NT2/D1 (cell line): ENCODE results near the gene PLPP1.

ENCODE experiments used
- DNase-seq: peaks from one replicate; pipeline ENCODE4 v3.0.0-alpha.2; 2011; ENCODE audit warnings: low read depth, low spot score
- H3K27me3 ChIP-seq: 2 replicates; pipeline ENCODE4 v1.6.0; 2011; ENCODE audit warnings: mild to moderate bottlenecking; ENCODE audit not compliant: insufficient read length, insufficient read depth
- H3K36me3 ChIP-seq: 2 replicates; pipeline ENCODE4 v1.6.1; 2011; ENCODE audit warnings: mild to moderate bottlenecking, low read length, mixed read lengths; ENCODE audit not compliant: insufficient read depth, insufficient read length
- H3K4me1 ChIP-seq: 2 replicates; pipeline ENCODE4 v1.5.1; 2011; ENCODE audit not compliant: insufficient read depth, insufficient read length
- H3K4me3 ChIP-seq: 2 replicates; pipeline ENCODE4 v1.5.1; 2011; ENCODE audit warnings: low read depth; ENCODE audit not compliant: insufficient read length
- H3K9ac ChIP-seq: 2 replicates; pipeline ENCODE4 v1.6.0; 2011; ENCODE audit warnings: low read depth; ENCODE audit not compliant: insufficient read length
- H3K9me3 ChIP-seq: 2 replicates; pipeline ENCODE4 v1.5.1; 2011; ENCODE audit warnings: mild to moderate bottlenecking, low read length; ENCODE audit not compliant: insufficient read depth
- SUZ12 ChIP-seq: IDR thresholded peaks from 2 replicates; pipeline ENCODE4 v1.6.1; 2011; ENCODE audit not compliant: insufficient read length, insufficient read depth; ENCODE audit errors: extremely low read depth
- YY1 ChIP-seq: IDR thresholded peaks from 2 replicates; pipeline ENCODE4 v1.6.1; 2011; ENCODE audit not compliant: insufficient read length, insufficient read depth
- ZNF274 ChIP-seq: IDR thresholded peaks from 2 replicates; pipeline ENCODE4 v1.6.1; 2011; ENCODE audit warnings: mild to moderate bottlenecking, low read depth, low read length

Gene PLPP1

GRCh38 chr5:55502759-55503158, 32.0 kb downstream of the PLPP1 start:
- DNase-seq, result no peak
- Histone ChIP-seq H3K4me3 (no peak overlapping the region), H3K27me3 (no peaks in the 10 kb centered on the region), H3K4me1 (no peaks in the 10 kb centered on the region), H3K9me3 (no peaks in the 10 kb centered on the region), H3K9ac (no peak overlapping the region), H3K36me3 (no peaks in the 10 kb centered on the region)
- TF ChIP-seq ZNF274 (no peak), YY1 (no peak), SUZ12 (no peak)

GRCh38 chr5:55498457-55498856, 36.3 kb downstream of the PLPP1 start:
- Histone ChIP-seq H3K4me1 (no peaks in the 10 kb centered on the region), H3K9me3 (no peaks in the 10 kb centered on the region), H3K27me3 (no peaks in the 10 kb centered on the region), H3K9ac (no peak overlapping the region), H3K4me3 (no peak overlapping the region), H3K36me3 (no peaks in the 10 kb centered on the region)
- TF ChIP-seq YY1, result no peak
- TF ChIP-seq ZNF274, result no peak
- no peak for TF ChIP-seq SUZ12
- DNase-seq, result no peak

GRCh38 chr5:55497712-55498111, 37.1 kb downstream of the PLPP1 start:
- H3K27me3 ChIP-seq, result no peaks in the 10 kb centered on the region
- no peak overlapping the region for H3K9ac ChIP-seq
- TF ChIP-seq YY1 (no peak), ZNF274 (no peak), SUZ12 (no peak)
- H3K36me3 ChIP-seq, result no peaks in the 10 kb centered on the region
- no peak for DNase-seq
- no peaks in the 10 kb centered on the region for H3K9me3 ChIP-seq
- H3K4me1 ChIP-seq, result no peaks in the 10 kb centered on the region
- H3K4me3 ChIP-seq, result no peak overlapping the region

GRCh38 chr5:55495216-55495615, 39.5 kb downstream of the PLPP1 start:
- no peak overlapping the region for H3K4me3 ChIP-seq
- no peak for DNase-seq
- H3K4me1 ChIP-seq, result no peaks in the 10 kb centered on the region
- no peaks in the 10 kb centered on the region for H3K27me3 ChIP-seq
- TF ChIP-seq YY1 (no peak), SUZ12 (no peak), ZNF274 (no peak)
- H3K9ac ChIP-seq, result no peak overlapping the region
- peaks cover 2% of the 10 kb centered on the region for H3K36me3 ChIP-seq
- H3K9me3 ChIP-seq, result no peaks in the 10 kb centered on the region

- H3K36me3 ChIP-seq, result peaks cover 2% of the 10 kb centered on the region
- no peaks in the 10 kb centered on the region for H3K4me1 ChIP-seq
- TF ChIP-seq YY1, result no peak
- no peak for TF ChIP-seq ZNF274
- TF ChIP-seq SUZ12, result no peak
- no peak overlapping the region for H3K4me3 ChIP-seq
- DNase-seq, result no peak
- H3K27me3 ChIP-seq, result no peaks in the 10 kb centered on the region
- no peak overlapping the region for H3K9ac ChIP-seq
- no peaks in the 10 kb centered on the region for H3K9me3 ChIP-seq
Observed at GRCh38 chr5:55492449-55492848, 42.3 kb downstream of the PLPP1 start.

GRCh38 chr5:55485073-55485472, 49.7 kb downstream of the PLPP1 start:
- Histone ChIP-seq H3K9me3 (no peaks in the 10 kb centered on the region), H3K4me1 (peaks cover 3% of the 10 kb centered on the region), H3K27me3 (no peaks in the 10 kb centered on the region), H3K4me3 (no peak overlapping the region), H3K9ac (no peak overlapping the region), H3K36me3 (no peaks in the 10 kb centered on the region)
- TF ChIP-seq YY1 (no peak), ZNF274 (no peak), SUZ12 (no peak)
- DNase-seq, result peak; percentile 47

- H3K27me3 ChIP-seq, result no peaks in the 10 kb centered on the region
- H3K4me1 ChIP-seq, result peaks cover 3% of the 10 kb centered on the region
- no peak overlapping the region for H3K9ac ChIP-seq
- H3K9me3 ChIP-seq, result no peaks in the 10 kb centered on the region
- no peaks in the 10 kb centered on the region for H3K36me3 ChIP-seq
- no peak overlapping the region for H3K4me3 ChIP-seq
- DNase-seq, result peak; percentile 63
- TF ChIP-seq SUZ12, result no peak
- TF ChIP-seq YY1, result no peak
- TF ChIP-seq ZNF274, result no peak
Observed at GRCh38 chr5:55484531-55484930, 50.2 kb downstream of the PLPP1 start.

- no peaks in the 10 kb centered on the region for H3K36me3 ChIP-seq
- H3K9ac ChIP-seq, result no peak overlapping the region
- no peak for DNase-seq
- no peaks in the 10 kb centered on the region for H3K9me3 ChIP-seq
- no peaks in the 10 kb centered on the region for H3K27me3 ChIP-seq
- H3K4me3 ChIP-seq, result no peak overlapping the region
- peaks cover 3% of the 10 kb centered on the region for H3K4me1 ChIP-seq
- TF ChIP-seq SUZ12, result no peak
- TF ChIP-seq YY1, result no peak
- TF ChIP-seq ZNF274, result no peak
Observed at GRCh38 chr5:55483885-55484284, 50.9 kb downstream of the PLPP1 start.
